HFF-Myc (cell line): ENCODE data around the gene TM4SF1.
"Not testable (repeated sequence)": the region's sequence is repeated elsewhere in the genome, so short reads cannot be mapped to it uniquely, and the experiment has no call there.

Source experiments
- DNase-seq: peaks from one replicate; pipeline ENCODE4 v3.0.0-alpha.2; 2011; ENCODE audit warnings: low read depth; ENCODE audit errors: extremely low read depth
- H3K4me3 ChIP-seq: replicated peaks from 2 replicates; pipeline ENCODE4 v1.5.1; 2011; ENCODE audit warnings: low read depth, mild to moderate bottlenecking, control low read depth, low read length
- TF ChIP-seq, protein P1 (sequence below): IDR thresholded peaks from 2 replicates; pipeline ENCODE4 v1.5.1; 2012; ENCODE audit warnings: mild to moderate bottlenecking, low read depth, low read length, control low read depth; ENCODE audit errors: missing control alignments

Gene TM4SF1

GRCh38 chr3:149383703-149384102 is 6.3 kb upstream of the TM4SF1 start:
- DNase-seq: no peak
- TF ChIP-seq, protein P1, sequence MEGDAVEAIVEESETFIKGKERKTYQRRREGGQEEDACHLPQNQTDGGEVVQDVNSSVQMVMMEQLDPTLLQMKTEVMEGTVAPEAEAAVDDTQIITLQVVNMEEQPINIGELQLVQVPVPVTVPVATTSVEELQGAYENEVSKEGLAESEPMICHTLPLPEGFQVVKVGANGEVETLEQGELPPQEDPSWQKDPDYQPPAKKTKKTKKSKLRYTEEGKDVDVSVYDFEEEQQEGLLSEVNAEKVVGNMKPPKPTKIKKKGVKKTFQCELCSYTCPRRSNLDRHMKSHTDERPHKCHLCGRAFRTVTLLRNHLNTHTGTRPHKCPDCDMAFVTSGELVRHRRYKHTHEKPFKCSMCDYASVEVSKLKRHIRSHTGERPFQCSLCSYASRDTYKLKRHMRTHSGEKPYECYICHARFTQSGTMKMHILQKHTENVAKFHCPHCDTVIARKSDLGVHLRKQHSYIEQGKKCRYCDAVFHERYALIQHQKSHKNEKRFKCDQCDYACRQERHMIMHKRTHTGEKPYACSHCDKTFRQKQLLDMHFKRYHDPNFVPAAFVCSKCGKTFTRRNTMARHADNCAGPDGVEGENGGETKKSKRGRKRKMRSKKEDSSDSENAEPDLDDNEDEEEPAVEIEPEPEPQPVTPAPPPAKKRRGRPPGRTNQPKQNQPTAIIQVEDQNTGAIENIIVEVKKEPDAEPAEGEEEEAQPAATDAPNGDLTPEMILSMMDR: no peak
- H3K4me3 ChIP-seq: no peak overlapping the region

GRCh38 chr3:149382518-149382917 is 5.1 kb upstream of the TM4SF1 start:
- no peak overlapping the region for H3K4me3 ChIP-seq
- no peak for DNase-seq
- TF ChIP-seq, protein P1: no peak

GRCh38 chr3:149382101-149382467 is 4.6 kb upstream of the TM4SF1 start:
- TF ChIP-seq, protein P1: no peak
- no peak for DNase-seq
- H3K4me3 ChIP-seq: no peak overlapping the region

GRCh38 chr3:149381173-149382100 is 4.0 kb upstream of the TM4SF1 start:
- DNase-seq: no peak
- no peak overlapping the region for H3K4me3 ChIP-seq
- TF ChIP-seq, protein P1: no peak

DNA sequence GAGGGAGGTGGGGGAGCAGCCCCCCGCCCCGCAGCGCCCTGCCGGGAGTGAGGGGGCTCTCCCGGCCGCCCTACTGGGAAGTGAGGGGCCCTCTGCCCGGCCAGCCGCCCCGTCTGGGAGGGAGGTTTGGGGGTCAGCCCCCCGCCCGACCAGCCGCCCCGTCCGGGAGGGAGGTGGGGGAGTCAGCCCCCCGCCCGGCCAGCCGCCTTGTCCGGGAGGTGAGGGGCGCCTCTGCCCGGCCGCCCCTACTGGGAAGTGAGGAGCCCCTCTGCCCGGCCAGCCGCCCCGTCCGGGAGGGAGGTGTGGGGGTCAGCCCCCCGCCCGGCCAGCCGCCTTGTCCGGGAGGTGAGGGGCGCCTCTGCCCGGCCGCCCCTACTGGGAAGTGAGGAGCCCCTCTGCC is 2.8 kb upstream of the TM4SF1 start:
- not testable (repeated sequence) for H3K4me3 ChIP-seq, DNase-seq

DNA sequence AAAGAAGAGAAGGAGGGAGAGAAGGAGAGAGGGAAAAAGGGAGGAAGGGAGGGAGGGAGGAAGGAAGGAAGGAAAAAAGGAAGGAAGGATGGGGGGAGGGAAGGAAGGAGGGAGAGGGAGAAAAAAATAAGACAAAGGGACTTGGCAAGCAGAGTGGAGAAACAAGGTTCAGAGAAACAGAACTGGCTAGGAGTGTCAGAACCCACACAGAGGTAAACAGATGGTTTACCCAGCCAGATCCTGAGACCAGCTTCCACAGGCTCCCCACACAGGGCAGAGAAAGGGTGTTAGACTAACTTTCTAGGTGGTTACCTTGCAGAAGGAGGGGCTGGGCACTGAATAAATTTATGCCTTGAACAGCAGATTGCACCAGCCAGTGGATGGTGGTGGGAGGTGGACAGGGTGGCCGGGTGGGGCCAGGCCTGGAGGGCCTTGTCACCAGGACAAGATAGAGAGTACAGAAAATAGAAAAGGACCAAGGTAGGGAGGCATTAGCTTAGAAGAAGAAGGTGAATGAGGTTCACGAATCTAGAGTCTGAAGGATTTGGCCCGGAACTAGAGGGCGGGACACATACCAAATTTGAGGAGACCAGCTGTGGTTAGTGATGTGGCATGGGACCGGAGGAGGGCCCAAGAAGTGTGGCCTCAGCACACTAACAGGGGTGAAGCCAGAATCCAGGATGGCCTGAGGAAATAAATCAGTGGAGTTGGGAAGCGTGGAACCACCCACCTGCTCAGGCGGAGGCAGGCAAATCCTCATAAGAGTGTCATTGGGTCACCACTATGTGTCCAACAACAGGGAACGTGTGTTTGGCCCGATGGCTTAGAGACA is 1.2 kb upstream of the TM4SF1 start:
- DNase-seq: no peak
- TF ChIP-seq, protein P1: no peak
- no peak overlapping the region for H3K4me3 ChIP-seq
